ENCODE data around the gene TMED1.

The TMED1 gene

DNA sequence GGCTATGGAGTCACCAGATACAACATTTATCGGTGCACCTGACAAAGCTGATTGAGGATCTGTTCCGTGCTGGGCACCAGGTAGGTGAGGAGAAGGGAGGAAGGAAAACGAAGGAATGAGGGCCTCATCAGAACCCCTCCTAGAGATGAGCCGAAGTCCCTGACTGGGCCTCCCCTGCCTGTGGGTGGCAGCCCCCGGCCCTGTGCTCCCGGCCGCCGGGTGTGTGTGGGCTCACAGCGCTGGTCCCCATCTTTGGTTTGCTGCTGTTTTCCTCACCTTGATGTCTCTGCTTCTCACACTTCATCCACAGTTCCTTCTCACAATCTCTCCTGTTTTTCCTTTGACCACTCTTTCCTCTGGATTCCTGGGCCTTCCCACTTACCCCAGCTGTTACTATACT lies 32.8 kb downstream of the TMED1 start:
- no peak overlapping the region for H3K4me3 ChIP-seq (ENCODE audit: low read depth, low read length)
- TF ChIP-seq, protein P1, sequence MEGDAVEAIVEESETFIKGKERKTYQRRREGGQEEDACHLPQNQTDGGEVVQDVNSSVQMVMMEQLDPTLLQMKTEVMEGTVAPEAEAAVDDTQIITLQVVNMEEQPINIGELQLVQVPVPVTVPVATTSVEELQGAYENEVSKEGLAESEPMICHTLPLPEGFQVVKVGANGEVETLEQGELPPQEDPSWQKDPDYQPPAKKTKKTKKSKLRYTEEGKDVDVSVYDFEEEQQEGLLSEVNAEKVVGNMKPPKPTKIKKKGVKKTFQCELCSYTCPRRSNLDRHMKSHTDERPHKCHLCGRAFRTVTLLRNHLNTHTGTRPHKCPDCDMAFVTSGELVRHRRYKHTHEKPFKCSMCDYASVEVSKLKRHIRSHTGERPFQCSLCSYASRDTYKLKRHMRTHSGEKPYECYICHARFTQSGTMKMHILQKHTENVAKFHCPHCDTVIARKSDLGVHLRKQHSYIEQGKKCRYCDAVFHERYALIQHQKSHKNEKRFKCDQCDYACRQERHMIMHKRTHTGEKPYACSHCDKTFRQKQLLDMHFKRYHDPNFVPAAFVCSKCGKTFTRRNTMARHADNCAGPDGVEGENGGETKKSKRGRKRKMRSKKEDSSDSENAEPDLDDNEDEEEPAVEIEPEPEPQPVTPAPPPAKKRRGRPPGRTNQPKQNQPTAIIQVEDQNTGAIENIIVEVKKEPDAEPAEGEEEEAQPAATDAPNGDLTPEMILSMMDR (IDR thresholded peaks at IDR 0.05; ENCODE audit: low read depth, low read length): no peak

DNA sequence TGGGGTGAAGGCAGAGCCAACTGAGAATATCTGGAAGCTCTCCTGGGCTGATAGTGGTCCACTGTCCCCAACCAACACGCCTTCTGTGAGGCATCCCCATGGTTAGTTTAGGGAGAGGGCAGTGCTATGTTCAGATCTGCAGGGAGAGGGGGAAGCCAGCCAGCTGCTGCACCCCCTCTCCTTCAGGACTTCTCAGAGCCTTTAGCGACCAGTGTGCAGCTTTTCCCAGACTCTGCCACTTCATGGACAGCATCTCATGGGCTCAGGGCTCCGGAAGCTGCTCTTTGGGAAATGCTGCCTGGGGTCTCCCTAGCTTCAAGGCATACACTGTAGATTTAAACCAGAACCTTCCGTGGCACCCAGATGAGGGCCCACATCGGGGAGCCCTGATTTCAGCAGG lies 33.5 kb downstream of the TMED1 start:
- TF ChIP-seq, protein P1 (IDR thresholded peaks at IDR 0.05; ENCODE audit: low read depth, low read length): no peak
- no peak overlapping the region for H3K4me3 ChIP-seq (ENCODE audit: low read depth, low read length)

DNA sequence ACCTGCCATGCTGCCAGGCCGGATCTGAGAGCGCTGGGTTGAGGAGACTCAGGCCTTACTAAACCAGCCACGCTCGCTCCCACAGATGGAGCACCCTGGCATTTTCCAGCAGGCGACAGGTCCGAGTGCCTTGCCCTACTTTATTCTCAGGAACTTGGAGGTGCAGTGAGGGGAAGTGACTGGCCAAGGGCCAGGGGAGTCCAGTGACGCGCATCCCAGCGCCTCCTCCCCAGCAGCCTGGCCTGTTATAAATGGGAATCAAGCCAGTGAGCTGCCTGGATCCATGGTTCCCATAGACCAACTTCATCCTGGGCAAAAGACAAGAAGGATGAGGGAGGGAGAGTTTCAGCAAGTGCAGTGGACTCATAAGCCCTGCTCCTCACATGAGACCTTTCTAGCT lies 35.5 kb downstream of the TMED1 start:
- TF ChIP-seq, protein P1 (IDR thresholded peaks at IDR 0.05; ENCODE audit: low read depth, low read length): no peak
- H3K4me3 ChIP-seq (ENCODE audit: low read depth, low read length): no peak overlapping the region

DNA sequence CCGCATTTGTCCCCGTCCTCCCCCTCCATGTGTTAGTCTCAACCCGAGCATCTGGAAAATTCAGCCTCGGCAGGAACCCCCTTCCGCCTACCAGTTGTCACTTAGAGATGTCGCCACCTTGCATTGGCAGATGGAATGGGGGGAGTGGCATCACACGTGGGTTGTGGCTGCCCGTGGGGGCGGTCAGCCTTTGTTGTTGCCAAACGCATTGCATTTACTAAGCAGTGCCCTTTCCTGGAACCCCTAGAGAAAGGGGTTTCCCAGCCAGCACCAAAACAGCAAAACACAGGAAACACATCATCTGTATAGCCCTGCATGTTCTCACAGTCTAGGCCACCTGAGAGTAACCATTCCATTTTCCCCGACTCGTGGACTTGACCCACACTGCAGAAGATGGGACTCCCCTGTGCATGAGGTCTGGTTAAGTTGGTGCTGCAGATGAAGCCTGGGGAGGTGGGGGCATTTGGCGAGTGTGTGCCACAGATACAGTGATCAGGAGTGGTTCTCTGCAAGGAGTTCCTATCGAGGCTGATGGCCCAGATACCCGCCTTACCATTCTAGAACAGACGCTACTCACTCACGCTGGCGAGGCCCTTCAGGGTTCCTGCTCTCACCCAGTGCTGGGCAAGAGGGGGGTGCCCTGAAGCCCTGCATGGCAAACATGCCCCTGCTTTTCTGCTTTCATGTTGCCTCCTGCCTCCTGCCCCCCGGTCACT lies 38.3 kb downstream of the TMED1 start:
- TF ChIP-seq, protein P1 (IDR thresholded peaks at IDR 0.05; ENCODE audit: low read depth, low read length): no peak
- no peak overlapping the region for H3K4me3 ChIP-seq (ENCODE audit: low read depth, low read length)

DNA sequence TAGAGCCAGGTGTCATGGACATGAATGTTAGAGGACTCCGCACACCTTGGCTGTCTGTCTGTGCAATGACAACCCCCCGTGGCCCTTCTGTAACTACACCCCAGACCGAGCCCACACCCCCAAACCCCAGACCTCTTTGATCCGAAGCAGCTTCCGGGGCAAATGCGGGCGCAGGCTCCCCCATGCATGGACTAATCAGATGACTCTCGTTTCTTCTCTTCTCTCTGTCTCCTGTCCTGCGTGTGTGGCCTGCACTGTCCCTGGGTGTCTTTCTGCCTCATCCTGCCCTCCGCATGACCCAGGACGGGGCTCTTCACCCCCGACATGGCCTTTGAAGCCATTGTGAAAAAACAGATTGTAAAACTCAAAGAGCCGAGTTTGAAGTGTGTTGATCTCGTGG lies 38.9 kb downstream of the TMED1 start:
- H3K4me3 ChIP-seq (ENCODE audit: low read depth, low read length): no peak overlapping the region
- TF ChIP-seq, protein P1 (IDR thresholded peaks at IDR 0.05; ENCODE audit: low read depth, low read length): no peak

DNA sequence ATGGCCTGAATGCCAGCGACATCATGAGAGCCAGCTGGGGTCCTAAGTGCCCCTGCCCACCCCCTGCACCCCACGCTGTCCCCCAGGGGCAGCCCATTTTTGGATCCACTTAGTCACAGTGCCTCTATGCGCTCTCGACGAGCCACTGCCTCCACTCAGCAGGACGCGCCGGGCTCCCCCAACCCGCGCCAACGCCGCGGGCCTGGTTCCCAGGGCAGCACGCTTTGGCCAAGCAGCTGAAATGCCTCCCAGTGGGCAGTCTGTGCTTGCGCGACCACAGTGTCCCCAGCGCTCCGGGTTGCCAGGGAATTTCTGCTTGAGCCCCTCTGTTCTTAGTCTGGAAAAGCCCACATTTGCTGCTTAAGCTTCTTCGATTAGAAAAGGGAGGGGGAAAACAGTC lies 39.4 kb downstream of the TMED1 start:
- TF ChIP-seq, protein P1 (IDR thresholded peaks at IDR 0.05; ENCODE audit: low read depth, low read length): no peak
- no peak overlapping the region for H3K4me3 ChIP-seq (ENCODE audit: low read depth, low read length)

DNA sequence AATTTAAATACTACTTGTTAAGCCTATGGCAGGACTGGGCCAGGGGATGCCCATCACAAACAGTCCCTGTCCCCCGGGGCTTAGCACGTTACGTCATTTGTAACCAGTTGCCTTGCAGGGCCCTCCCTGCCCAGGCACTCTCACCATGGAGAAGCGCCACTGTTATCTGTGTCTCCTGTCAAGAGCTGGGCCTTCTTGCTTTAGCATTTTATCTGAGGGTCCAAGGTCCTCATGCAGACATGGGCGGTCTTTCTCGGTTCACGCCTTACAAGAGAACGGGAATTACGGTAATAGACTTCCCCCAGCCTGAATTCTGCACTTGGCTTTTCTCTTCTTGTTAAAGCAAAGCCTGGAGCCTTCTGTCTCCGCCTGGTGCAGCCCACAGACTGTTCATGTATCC lies 46.1 kb downstream of the TMED1 start:
- H3K4me3 ChIP-seq (ENCODE audit: low read depth, low read length): no peak overlapping the region
- TF ChIP-seq, protein P1 (IDR thresholded peaks at IDR 0.05; ENCODE audit: low read depth, low read length): no peak
